Muscle layer of duodenum (tissue), 2 donors: ENCODE data around the gene PEX14.
"Not testable (repeated sequence)": the region's sequence is repeated elsewhere in the genome, so short reads cannot be mapped to it uniquely, and the experiment has no call there.

Experiments used
- H3K27ac ChIP-seq: one replicate; pipeline ENCODE4 v1.7.0; 2013; ENCODE audit warnings: mild to moderate bottlenecking, low read length
- H3K27me3 ChIP-seq: one replicate; pipeline ENCODE4 v1.7.0; 2013; ENCODE audit warnings: low read depth, mild to moderate bottlenecking, control low read depth, low read length
- H3K36me3 ChIP-seq, 2 donors: one replicate each; pipeline ENCODE4 v1.7.0; 2013; ENCODE audit warnings: low read length in 2 of 2, control low read depth in 1 of 2, mild to moderate bottlenecking in 1 of 2; ENCODE audit not compliant: insufficient read depth in 2 of 2, control insufficient read depth in 1 of 2
- H3K4me1 ChIP-seq, 2 donors: one replicate each; pipeline ENCODE4 v1.7.0; 2013; ENCODE audit warnings: low read length in 2 of 2, mild to moderate bottlenecking in 2 of 2, control low read depth in 1 of 2, moderate library complexity in 1 of 2; ENCODE audit not compliant: insufficient read depth in 2 of 2, control insufficient read depth in 1 of 2
- H3K4me3 ChIP-seq, 2 donors: one replicate each; pipeline ENCODE4 v1.7.0; 2013; ENCODE audit warnings: low read length in 2 of 2, low read depth in 1 of 2, mild to moderate bottlenecking in 1 of 2
- H3K9me3 ChIP-seq, 2 donors: one replicate each; pipeline ENCODE4 v1.7.0; 2013; ENCODE audit warnings: low read length in 2 of 2, control low read depth in 1 of 2, mild to moderate bottlenecking in 1 of 2; ENCODE audit not compliant: control insufficient read depth in 1 of 2
- donor health status: healthy.

Gene PEX14

GRCh38 chr1:10498231-10498630 lies 23.5 kb downstream of the PEX14 start:
- Histone ChIP-seq H3K27ac (no peak overlapping the region), H3K4me1 (peaks cover 4 to 16% of the 10 kb centered on the region in 2 donors), H3K27me3 (no peaks in the 10 kb centered on the region), H3K9me3 (no peaks in the 10 kb centered on the region), H3K4me3 (no peak overlapping the region), H3K36me3 (peaks cover 0 to 9% of the 10 kb centered on the region in 2 donors)

- H3K27ac ChIP-seq, result no peak overlapping the region
- no peaks in the 10 kb centered on the region for H3K9me3 ChIP-seq
- no peaks in the 10 kb centered on the region for H3K27me3 ChIP-seq
- no peaks in the 10 kb centered on the region for H3K4me1 ChIP-seq
- H3K4me3 ChIP-seq, result no peak overlapping the region
- no peaks in the 10 kb centered on the region for H3K36me3 ChIP-seq
These were observed 27.5 kb downstream of the PEX14 start for GRCh38 chr1:10502206-10502605.

GRCh38 chr1:10504249-10504648 lies 29.5 kb downstream of the PEX14 start:
- H3K4me3 ChIP-seq, result no peak overlapping the region
- H3K36me3 ChIP-seq, result no peaks in the 10 kb centered on the region
- H3K27ac ChIP-seq, result no peak overlapping the region
- H3K27me3 ChIP-seq, result no peaks in the 10 kb centered on the region
- no peaks in the 10 kb centered on the region for H3K4me1 ChIP-seq
- H3K9me3 ChIP-seq, result no peaks in the 10 kb centered on the region

GRCh38 chr1:10506046-10506676 lies 31.4 kb downstream of the PEX14 start:
- not testable (repeated sequence) for H3K27ac ChIP-seq, H3K4me3 ChIP-seq, H3K27me3 ChIP-seq, H3K9me3 ChIP-seq, H3K36me3 ChIP-seq
- peaks cover 13% of the 10 kb centered on the region in 2 donors for H3K4me1 ChIP-seq

- Histone ChIP-seq H3K27ac (no peak overlapping the region), H3K27me3 (no peaks in the 10 kb centered on the region), H3K36me3 (no peaks in the 10 kb centered on the region), H3K4me3 (no peak overlapping the region), H3K9me3 (no peaks in the 10 kb centered on the region), H3K4me1 (peaks cover 13 to 18% of the 10 kb centered on the region in 2 donors)
These were observed 31.9 kb downstream of the PEX14 start for GRCh38 chr1:10506677-10507047.

- H3K4me1 ChIP-seq, result peaks cover 13 to 19% of the 10 kb centered on the region in 2 donors
- no peaks in the 10 kb centered on the region for H3K36me3 ChIP-seq
- H3K4me3 ChIP-seq, result no peak overlapping the region
- H3K27ac ChIP-seq, result no peak overlapping the region
- H3K27me3 ChIP-seq, result no peaks in the 10 kb centered on the region
- no peaks in the 10 kb centered on the region for H3K9me3 ChIP-seq
These were observed 32.5 kb downstream of the PEX14 start for GRCh38 chr1:10507111-10507879.

- H3K4me1 ChIP-seq, result peaks cover 13 to 19% of the 10 kb centered on the region in 2 donors
- no peaks in the 10 kb centered on the region for H3K27me3 ChIP-seq
- H3K9me3 ChIP-seq, result no peaks in the 10 kb centered on the region
- H3K27ac ChIP-seq, result no peak overlapping the region
- no peaks in the 10 kb centered on the region for H3K36me3 ChIP-seq
- H3K4me3 ChIP-seq, result no peak overlapping the region
These were observed 33.8 kb downstream of the PEX14 start for GRCh38 chr1:10508511-10508951.

- Histone ChIP-seq H3K4me1 (peaks cover 13 to 24% of the 10 kb centered on the region in 2 donors), H3K36me3 (no peaks in the 10 kb centered on the region), H3K27me3 (no peaks in the 10 kb centered on the region), H3K9me3 (no peaks in the 10 kb centered on the region), H3K27ac (no peak overlapping the region), H3K4me3 (no peak overlapping the region)
These were observed 35.2 kb downstream of the PEX14 start for GRCh38 chr1:10509809-10510509.

GRCh38 chr1:10510520-10511493 lies 36.1 kb downstream of the PEX14 start:
- Histone ChIP-seq H3K36me3 (no peaks in the 10 kb centered on the region), H3K27me3 (no peaks in the 10 kb centered on the region), H3K9me3 (no peaks in the 10 kb centered on the region), H3K4me3 (no peak overlapping the region), H3K4me1 (peaks cover 13 to 27% of the 10 kb centered on the region in 2 donors), H3K27ac (peak overlapping the region; percentile 35)

- Histone ChIP-seq H3K27ac (peak overlapping the region; percentile 35), H3K27me3 (no peaks in the 10 kb centered on the region), H3K4me1 (peaks cover 13 to 27% of the 10 kb centered on the region in 2 donors), H3K36me3 (no peaks in the 10 kb centered on the region), H3K9me3 (no peaks in the 10 kb centered on the region), H3K4me3 (no peak overlapping the region)
These were observed 36.7 kb downstream of the PEX14 start for GRCh38 chr1:10511494-10511885.
